GM04504 (cell line): Measurements from ENCODE around the gene S100B.
"Not testable (repeated sequence)": the region's sequence is repeated elsewhere in the genome, so short reads cannot be mapped to it uniquely, and the experiment has no call there.

Source experiments
- DNase-seq: peaks from one replicate; pipeline ENCODE4 v3.0.0-alpha.2; 2012; ENCODE audit warnings: low read depth

S100B gene

DNA sequence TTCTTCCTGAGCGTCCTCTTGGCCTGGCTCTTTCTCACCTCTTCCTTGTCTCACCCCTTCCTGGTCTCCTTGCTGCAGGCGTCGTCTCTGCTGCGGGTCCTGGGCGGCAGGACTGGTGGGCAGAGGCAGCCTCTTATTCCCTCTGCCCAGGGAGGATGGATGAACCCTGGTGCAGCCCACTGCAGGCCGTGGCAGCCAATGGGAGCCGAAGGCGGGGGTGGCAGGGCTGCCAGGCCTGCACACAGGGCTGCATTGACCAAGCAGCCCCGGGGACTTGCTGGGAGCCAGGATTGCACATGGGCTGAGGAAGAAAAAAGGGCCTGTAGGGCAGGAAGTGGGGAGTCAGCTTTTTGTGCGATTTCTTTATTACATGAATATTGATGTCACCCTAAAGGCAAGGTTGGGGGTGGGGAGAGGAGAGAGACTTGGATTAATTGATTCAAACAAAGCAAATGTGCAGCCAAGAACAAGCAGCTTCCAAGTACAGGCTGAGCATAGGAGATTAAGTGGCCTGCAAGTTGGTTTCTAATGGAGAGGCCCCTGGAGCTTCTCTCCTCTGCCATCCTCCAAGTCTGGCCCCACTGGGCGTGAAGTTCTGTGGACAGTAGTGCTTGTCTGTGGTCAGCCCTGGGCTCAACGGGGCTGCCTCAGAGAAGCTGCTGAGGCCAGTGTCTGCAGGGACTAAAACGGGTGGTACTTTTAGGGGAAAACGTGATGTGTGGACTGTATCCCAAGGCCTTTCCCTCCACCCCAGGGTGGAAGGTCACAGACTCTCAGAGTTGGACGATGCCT, at the start of gene S100B:
TSS of gene S100B (minus strand) at position 108 of the 792 bp plus-strand sequence. CDS start 2,667 bp downstream, outside the sequence.
- DNase-seq, result no peak

DNA sequence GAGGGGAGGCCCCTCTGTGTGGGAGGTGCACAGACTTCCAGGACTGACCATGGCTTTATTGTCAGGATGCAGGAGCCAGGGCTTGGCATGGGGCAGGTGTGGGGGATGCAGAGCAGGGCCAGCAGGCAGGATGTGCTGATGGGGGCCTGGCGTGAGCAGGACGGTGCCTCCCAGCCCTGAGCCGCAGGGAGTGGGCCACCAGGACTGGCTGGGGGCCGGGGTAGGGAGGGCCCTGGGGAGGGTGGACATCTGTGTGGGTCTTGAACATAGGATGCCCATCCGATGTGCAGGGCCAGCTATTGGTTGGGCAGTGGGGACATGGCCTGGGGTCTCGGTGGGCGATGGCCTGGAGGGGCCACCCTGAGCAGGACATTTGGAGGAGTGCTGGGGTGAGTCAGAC, 46.2 kb upstream of the S100B start:
- no peak for DNase-seq

DNA sequence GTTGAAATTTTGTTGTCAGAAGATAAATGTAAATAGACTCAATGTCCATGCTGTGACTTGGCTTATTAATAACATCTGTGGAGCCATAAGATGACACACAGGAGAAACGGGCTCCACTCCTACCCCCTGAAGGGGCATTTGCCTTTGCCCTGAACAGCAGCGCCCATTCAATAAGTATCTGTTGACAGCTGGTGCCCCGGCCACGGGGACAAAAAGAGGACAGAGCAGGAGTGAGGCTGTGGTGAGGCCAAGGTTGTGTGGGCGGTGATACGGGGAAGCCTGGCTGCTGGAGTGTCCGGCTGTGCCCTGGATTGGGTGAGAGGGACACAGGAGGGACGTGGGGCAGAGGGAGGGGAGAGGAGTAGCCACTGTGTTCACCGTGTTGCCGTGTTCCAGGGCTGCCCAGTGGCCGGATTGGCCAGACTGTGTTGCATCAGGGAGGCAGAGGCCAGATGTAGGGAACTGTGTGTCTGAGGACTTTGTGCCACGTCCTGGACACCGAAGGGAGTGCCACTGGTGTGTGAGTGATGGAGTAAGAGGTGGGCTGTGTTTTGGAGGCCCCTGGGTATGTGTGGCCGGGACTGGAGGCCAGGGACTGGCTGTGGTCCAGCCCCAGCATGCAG, 45.7 kb upstream of the S100B start:
- no peak for DNase-seq

DNA sequence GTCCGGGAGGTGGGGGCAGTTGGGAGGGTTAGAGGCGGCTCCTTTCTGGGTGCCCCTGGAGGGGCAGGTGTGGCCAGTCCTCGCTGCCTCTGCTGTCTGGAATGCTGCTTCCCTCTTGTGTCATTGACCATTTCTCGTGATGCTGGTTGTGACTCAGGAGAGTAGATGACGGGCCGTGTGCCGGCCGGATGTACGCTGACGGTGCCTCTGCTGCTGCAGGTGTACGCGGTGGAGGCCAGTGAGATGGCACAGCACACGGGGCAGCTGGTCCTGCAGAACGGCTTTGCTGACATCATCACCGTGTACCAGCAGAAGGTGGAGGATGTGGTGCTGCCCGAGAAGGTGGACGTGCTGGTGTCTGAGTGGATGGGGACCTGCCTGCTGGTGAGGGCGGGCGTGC, 44.5 kb upstream of the S100B start:
- no peak for DNase-seq

DNA sequence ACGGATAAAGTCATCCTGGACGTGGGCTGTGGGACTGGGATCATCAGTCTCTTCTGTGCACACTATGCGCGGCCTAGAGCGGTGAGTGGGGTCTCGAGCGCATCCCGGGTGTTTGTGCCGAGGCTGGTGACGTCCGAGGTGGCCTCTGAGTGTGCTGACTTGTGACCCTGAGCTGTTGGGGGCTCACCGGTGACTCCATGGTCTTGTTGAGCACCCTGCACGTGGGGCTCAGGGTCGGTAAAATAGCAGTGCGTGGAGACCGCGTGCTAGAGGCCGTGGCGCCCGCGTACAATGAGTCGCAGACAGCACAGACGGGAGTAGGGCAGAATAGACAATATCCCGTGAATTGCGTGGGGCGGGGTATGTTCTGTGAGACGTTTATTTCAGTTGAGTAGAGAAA, 43.7 kb upstream of the S100B start:
- no peak for DNase-seq

DNA sequence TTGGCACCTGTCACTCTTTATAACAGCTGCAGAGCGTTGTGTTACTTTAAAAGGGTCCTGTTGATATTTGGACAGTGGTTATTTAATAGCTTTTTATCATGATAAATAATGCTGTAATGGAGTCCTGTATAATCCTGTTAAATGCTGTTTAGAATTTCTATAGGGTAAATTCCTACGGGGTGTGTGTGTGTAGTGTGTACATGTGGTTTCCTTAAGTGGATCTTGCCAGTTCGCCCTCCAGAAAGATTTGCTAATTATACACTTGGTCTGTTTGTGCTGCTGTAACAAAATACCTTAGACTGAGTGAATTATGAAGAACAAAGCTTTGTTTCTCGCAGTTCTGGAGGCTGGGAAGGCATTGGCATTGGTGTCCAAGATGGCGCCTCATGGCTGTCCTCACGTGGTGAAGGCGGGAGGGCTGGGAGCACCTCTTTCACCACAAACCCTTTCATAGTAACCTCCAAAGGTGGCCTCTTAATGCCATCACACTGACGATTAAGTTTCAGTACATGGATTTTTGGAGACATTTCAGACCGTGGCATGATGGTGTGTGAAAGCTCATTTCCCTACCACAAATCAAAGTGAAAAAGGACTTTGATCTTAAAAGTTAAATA, 41.8 kb upstream of the S100B start:
- DNase-seq, result no peak

DNA sequence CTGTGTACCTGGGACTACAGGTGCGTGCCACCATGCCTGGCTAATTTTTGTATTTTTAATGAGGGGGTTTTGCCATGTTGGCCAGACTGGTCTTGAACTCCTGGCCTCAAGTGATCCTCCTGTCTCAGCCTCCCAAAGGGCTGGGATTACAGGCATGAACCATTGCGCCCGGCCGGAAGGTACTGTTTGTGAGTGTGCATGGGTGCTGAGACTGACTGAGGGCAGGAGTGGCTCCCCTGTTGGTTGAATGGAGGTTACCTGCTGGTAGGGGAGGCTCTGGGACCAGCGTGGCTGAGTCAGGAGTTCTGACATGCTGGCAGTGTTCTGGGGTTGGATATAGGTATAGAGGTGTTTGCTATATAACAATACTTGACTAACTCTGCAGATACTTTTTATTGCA, 41.0 kb upstream of the S100B start:
- DNase-seq, result no peak

DNA sequence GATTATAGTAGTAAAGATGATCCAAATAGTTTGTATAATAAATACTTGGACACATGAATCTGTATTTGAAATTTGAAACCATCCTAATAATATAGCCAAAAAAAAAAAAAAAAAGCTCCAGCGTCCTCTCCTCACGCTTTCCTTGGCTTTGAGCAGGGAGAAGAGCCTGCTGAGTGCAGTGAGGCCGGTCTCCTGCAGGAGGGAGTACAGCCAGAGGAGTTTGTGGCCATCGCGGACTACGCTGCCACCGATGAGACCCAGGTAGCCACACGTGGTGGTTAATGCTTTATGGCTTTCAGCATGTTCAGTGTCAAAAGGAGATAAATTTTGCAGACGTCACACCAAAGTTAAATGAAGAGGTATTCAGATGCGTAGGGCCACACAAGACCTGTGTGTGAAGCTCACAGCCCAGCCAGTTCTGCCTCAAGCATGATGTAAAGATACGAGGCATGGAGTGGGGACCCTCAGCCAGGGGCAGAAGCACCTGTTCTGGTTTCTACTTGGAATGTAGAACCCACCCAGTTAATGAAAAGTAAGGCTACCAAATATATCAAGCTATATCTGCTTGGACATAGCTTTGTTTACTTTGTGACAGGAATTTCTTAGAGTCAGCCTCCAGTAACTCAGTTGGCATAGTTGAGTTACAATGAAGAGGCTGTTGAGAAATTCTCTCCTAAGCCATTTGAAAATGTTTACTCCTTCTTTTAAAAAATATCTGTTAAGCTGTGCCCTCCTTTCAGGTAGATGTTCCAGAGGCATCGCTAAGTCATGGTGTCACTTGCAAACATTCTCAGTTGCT, 38.7 kb upstream of the S100B start:
- no peak for DNase-seq

DNA sequence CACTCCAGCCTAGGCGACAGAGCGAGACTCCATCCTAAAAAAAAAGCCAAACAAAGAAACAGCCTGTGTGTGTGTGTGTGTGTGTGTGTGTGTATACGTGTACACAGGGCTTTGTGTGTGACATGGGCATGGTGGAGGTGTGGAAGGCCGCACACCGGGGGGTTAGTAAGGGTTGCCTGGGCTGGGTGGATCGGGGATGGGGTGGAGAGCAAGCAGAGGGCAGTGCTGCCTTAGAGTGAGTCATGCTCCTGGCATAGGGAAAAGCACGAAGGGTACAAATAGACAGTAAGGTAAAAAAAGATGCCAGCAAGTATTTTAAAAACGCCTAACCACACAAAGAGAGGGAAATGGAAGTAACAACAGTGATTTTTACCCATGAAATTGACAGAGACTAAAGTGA, 36.8 kb upstream of the S100B start:
- DNase-seq, result no peak

DNA sequence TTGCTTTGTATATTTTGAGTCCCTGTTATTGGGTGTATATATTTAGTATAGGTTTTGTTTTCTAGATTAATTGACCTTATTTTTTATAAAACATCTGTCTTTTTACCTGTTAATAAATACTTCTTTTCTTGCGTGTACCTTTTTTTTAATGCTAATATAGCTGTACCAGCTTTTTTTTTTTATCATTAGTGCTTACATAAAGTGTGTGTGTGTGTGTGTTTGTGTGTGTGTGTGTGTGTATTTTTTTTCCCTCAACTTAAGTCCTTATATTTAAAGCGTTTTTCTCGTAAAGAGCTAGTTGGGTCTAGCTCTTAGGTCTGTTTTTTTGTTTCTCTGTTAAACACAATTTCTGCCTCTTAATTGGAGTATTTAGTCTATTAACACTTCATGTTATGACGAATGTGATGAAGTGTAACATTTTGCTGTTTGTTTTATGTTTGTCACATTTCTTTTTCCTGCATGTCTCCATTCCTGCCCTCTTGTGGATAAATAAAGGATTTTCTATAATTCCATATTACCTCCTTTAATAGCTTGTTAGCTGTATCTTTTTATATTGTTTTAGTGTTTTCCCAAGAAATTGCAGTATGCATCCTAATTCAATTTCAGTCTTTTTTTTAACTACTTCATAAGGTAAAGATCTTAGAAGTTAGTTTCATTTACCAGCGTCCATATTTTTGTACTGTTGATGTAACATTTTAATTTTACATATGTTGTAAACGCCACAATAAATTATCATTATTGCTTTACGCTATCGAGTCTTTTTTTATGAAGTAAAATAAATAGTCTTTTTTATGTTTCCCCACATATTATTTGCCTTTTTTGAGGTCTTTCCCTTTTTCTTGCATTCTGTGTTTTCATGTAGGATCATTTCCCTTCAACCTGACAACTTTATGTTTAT, 34.9 kb upstream of the S100B start:
- no peak for DNase-seq

DNA sequence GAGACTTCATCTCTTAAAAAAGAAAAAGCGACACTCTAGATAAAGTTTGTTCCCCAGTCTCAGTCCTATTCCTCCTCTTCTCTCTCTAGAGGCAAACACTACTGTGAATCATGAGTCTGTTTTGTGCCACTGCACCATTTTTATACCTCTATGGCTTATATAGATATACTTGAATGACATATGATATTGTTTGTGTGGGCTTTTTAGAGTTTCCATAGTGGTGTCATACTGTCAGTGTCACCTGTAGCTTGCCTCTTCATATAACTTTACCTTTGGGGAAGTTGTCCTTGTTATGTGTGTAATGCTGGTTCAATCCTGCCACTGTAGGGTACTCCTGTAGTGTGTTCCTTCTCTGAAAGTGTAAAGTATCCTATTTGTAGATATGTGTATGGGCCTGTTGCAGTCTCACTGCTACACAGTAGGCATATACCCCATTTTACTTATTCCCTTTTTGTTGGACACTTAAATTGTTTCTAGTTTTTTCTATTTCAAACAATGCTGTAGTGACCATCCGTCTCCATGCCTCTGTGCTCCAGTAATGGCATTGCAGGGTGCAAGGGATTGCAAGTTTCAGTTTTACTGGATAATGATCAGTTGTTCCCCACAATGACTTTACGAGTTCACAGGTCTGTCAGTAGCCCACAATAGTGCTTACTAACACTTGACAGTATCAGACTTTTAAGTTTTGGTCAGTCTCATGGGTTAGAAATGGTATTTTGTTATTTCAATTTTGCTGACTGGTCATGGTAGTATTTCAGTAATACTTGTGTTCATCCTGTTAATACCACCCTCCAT, 33.3 kb upstream of the S100B start:
- DNase-seq, result no peak

DNA sequence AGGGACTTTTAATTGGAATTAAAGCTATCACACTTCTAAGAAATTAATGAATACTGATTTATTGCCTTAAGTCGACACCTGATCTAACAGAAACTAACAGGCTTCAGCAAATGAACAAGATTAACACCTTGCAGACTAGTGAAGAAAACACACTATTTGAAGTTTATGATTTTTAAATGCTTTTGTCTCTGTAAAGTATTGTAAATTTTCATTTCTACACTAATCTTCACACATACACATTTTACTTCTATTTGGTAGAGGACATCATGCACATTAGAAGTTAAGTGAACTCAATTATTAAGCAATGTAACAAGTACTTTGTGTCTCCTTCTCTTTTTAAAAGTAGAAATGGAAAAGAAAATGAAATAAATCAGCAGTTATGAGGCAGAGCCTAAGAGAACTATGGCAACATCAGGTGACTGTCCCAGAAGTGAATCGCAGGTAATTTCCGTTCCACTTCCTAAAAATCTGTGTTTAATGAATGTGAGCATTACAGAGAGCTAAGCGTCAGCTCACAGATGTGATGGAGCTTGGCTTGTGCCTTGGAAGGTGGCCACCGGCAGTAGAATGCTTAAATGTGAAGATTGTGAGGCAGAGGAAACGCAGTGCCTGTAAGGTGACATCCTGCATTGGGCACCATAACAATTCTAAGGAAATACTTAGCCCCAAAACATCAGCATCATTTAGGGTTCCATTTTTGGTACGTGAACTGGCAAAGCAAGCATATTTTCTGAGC, 31.8 kb upstream of the S100B start:
- no peak for DNase-seq

DNA sequence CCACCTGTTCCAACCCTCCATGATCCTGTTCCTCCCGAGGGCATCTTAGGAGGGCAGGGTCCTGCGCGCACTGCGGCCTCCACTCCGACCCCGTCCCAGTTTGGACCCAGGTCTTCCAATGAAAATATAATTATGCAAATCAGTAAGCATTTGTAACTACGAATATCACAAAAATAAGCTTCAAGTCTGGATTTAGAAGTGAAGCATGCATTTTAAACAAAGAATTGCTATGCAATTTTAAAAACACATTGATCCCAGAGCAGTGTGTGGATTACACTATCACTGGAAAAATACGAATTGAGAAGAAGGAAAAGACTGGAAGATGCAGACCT, 31.3 kb upstream of the S100B start:
- DNase-seq, result no peak

DNA sequence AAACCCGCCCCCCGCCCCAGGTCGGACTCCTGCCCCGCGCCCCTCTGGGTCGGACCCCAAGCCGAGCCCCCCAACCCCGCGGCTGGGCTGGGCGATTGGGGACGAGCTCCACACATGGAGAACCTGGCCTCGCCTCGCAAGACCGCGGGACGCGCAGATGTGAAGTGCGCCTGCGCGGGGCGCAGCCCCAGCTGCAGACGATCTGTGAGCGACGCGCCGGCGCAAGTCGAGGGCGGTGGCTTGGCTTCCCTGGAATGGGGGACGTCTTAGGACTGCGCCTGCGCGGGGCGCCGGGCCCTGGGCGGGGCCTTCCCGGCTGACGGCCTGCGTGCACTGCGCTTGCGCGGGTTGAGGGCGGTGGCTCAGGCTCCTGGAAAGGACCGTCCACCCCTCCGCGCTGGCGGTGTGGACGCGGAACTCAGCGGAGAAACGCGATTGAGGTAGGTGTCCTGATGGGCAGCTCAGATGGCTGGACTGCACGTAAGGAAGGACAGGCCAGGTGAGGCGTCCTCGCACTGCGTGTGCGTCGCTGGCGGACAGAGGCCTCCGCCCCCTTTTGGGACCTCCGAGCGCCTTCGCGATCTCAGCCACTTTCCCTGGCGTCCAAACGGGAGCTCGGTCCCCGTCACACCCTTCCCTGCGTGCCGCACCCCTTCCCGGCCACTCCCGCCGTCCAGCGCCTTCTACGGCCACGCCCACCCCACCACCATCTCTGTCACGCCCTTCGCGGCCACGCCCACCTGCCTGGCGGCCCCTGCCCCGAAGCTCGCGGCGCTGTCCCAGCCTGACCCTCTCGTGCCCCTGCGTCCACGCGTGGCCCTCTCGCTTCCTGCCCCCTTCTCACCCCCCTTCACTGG, 30.7 kb upstream of the S100B start, which contains the start of gene PRMT2:
TSS of gene PRMT2 (plus strand) at position 351 of the 857 bp plus-strand sequence. CDS start 1,278 bp downstream, outside the sequence.
- peak; percentile 92 for DNase-seq

DNA sequence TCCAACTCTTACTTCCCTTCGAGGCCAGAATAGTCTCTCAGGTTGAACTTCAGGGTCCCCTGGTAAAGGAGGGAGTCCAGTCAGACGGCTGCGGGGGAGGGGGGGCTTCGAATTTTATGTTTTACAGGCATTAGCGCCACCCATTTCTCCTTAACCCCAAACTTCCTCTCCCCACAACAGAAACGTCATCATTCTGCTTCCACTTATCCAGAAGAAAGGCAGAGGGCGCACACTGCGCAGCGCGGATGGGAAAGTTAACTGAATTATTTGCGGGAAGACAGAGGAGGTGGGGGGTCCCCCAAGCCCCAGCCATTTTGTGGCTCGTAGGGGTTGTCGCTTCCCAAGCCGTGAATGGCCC, 30.1 kb upstream of the S100B start:
- DNase-seq, result peak; percentile 62

DNA sequence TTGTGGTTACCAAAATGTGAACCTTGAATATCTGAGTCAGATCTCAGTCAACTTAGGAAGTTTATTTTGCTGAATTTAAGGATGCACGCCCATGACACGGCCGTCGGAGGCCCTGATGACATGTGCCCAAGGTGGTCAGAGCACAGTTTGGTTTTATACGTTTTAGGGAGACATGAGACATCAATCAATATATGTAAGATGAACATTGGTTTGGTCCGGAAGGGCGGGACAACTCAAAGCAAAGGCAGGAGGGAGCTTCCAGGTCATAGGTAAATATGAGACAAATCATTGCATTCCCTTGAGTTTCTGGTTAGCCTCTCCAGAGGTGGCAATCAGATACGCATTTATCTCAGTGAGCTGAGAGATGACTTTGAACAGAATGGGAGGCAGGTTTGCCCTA, 29.5 kb upstream of the S100B start:
- no peak for DNase-seq

DNA sequence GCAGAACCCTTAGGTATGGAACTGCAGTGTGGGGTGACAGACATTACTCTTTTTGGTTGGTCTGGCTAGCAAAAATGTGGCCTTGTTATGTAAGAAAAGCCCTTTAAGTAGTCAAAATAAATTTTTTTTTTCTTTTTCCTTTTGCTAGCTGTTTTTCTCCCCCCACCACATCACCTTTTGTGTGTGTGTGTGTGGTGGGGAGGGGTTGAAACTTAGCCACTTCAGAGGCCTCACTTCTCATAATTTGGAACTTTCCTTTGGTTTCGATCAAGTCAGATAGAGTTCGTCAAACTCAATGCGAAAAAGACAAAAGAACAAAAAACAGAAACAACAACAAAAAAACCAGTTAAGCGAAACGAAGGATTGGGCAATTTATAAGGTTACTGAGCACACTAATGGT, 28.7 kb upstream of the S100B start:
- DNase-seq, result no peak

DNA sequence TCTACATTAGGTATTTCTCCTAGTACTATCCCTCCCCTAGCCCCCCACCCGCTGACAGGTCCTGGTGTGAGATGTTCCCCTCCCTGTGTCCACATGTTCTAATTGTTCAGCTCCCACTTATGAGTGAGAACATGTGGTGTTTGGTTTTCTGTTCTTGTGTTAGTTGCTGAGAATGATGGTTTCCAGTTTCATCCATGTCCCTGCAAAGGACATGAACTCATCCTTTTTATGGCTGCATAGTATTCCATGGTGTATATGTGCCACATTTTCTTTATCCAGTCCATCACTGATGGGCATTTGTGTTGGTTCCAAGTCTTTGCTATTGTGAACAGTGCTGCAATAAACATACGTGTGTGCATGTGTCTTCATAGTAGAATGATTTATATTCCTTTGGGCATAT, 26.0 kb upstream of the S100B start:
- DNase-seq, result not testable (repeated sequence)

DNA sequence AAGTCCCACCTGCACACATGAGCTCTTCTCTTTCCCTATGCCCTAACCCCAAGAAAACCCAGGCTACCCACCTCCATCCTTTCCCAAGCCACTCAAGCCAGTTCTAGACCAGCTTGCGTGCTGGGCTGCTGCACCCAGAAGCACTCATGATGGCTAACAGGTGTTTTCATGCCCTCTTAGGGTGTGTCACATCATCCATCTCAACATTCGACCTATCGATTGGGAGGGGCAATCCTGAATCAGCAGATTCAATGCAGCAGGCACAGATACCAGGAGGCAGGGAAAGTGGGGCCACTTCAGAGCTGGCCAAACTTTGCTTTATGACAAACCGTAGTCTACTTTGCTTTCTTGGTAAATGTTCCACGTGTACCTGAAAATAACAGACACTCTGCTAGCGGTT, 24.0 kb upstream of the S100B start:
- DNase-seq, result no peak
